HG02571 (cell line): Measurements from ENCODE around the gene TTC34.
"Not testable (repeated sequence)": the region's sequence is repeated elsewhere in the genome, so short reads cannot be mapped to it uniquely, and the experiment has no call there.

Experiments
- ATAC-seq: cut with Tn5 transposase; IDR thresholded peaks from one replicate; pipeline ENCODE4 v1.9.1; 2021; ENCODE audit warnings: mild to moderate bottlenecking, moderate library complexity; ENCODE audit not compliant: unreplicated experiment

The TTC34 gene

DNA sequence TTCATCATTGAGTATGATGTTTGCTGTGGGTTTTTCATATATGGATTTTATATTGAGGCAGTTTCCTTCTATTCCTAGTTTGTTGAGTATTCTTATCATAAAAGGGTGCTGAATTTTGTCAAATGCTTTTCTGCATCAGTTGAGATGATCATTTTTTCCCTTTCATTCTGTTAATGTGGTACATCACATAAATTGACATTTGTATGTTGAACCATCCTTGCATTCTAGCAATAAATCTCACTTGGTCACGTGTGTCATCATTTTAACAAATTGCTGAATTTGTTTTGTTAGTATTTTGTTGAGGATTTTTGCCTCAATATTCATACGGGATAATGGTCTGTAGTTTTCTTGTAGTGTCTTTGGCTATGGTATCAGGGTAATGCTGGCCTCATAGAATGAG is 19.9 kb downstream of the TTC34 start:
- ATAC-seq, result no peak

DNA sequence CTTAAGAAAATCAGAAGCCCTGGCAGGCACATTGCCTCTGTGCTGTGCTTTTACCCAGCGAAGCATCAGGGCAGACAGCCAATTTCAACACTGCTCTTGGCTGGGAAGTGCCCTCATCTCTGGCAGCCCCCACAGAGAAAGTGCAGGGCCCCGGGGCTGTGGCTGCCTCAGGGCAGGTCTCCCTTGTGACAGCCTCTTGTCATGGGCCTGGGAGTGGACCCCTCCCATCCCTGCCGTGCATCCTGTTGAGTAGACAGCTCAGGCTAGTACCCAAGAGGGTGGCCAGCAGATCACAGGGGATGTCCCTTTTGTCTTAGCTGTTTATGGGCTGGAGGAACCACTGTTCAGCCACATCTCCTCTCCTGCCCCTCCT is 23.3 kb downstream of the TTC34 start:
- ATAC-seq, result no peak

DNA sequence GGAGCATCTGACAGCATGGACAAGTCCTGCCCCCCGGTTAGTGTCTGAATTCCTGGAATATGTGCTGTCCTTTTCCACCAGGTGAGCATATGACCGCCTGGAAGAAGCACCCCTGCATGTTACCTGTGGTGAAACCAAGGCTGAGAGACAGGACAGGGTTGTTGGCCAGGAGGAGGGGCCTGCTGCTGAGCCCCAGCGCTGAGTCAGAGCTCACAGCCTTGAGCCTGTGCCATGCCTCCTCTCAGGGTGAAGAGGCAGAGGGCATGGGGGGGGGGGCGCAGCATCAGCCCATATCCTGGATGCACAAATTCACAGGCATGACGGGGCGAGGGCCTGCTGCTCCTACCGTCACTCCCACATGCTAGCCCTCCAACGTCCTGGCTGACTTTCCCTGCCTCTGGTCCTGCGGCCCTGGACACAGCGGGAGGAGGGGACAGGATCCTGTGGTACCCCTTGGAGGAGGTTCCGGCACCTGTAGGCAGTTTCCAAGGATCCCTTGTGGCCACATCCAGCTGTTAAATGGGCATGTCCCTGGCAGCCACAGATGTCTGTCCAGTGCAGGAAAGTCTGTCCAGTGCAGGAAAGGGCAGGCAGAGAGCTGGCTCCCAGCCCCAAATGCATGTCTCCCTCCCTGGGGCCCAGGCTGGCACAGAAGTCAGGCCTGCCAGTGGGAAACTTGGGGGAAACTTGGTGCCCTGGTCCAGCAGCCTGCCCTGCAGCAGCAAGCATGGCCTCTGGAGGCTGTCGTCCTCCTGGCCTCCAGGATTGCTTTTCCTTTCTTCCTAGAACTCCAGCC is 23.9 kb downstream of the TTC34 start:
- ATAC-seq, result no peak

DNA sequence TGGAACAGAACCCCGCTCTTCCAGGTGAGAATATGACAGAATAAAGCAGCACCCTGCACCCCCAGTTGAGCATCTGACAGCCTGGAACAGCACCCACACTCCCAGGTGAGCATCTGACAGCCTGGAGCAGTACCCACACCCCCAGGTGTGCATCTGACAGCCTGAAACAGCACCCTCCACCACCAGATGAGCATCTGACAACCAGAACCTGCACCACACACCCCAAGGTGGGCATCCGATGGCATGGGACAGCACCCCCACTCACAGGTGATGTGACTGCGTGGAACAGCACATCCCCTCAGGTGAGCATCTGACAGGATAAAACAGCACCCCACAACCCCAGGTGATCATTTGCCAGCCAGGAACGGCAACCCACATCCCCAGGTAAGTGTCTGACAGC is 26.2 kb downstream of the TTC34 start:
- not testable (repeated sequence) for ATAC-seq

DNA sequence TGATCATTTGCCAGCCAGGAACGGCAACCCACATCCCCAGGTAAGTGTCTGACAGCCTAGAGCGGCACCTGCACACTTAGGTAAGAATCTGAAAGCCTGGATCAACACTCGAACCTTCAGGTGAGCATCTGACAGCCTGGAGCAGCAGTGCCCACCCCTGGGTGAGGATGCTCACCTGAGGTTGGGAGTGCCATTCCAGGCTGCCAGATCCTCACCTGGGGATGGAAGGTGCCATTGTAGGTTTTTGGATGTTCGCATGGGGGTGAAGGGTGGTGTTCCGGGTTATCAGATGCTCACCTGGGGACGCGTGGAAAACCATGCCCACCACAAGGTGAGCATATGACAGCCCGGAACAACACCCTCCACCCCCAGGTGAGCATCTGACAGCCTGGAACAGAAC is 33.4 kb downstream of the TTC34 start:
- not testable (repeated sequence) for ATAC-seq

DNA sequence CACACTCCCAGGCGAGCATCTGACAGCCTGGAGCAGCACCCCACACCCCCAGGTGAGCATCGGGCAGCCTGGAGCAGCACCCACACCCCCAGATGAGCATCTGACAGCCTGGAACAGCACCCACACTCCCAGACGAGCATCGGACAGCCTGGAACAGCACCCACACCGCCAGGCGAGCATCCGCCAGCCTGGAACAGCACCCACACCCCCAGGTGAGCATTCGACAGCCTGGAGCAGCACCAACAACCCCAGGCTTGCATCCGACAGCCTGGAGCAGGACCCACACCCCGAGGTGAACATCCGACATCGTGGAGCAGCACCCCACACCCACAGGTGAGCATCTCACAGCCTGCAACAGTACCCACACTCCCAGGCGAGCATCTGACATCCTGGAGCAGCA is 42.1 kb downstream of the TTC34 start:
- ATAC-seq, result not testable (repeated sequence)

DNA sequence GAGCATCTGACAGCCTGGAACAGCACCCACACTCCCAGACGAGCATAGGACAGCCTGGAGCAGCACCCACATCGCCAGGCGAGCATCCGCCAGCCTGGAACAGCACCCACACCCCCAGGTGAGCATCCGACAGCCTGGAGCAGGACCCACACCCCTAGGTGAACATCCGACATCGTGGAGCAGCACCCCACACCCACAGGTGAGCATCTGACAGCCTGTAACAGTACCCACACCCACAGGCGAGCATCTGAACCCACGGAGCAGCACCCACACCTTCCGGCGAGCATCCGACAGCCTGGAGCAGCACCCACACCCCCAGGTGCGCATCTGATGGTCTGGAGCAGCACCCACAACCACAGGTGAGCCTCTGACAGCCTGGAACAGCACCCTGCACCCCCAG is 44.0 kb downstream of the TTC34 start:
- not testable (repeated sequence) for ATAC-seq

DNA sequence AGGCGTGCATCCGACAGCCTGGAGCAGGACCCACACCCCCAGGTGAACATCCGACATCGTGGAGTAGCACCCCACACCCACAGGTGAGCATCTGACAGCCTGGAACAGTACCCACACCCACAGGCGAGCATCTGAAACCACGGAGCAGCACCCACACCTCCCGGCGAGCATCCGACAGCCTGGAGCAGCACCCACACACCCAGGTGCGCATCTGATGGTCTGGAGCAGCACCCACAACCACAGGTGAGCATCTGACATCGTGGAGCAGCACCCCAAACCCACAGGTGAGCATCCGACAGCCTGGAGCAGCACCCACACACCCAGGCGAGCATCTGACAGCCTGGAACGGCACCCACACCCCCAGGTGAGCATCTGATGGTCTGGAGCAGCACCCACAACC is 46.1 kb downstream of the TTC34 start:
- not testable (repeated sequence) for ATAC-seq

DNA sequence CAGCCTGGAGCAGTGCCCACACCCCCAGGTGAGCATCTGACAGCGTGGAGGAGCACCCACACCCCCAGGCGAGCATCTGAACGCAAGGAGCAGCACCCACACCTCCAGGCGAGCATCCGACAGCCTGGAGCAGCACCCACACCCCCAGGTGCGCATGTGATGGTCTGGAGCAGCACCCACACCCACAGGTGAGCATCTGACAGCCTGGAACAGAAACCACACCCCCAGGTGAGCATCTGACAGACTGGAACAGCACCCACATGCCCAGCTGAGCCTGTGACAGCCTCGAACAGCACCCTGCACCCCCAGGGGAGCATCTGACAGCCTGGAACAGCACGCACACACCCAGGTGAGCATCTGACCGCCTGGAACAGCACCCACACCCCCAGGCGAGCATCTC is 46.9 kb downstream of the TTC34 start:
- not testable (repeated sequence) for ATAC-seq

DNA sequence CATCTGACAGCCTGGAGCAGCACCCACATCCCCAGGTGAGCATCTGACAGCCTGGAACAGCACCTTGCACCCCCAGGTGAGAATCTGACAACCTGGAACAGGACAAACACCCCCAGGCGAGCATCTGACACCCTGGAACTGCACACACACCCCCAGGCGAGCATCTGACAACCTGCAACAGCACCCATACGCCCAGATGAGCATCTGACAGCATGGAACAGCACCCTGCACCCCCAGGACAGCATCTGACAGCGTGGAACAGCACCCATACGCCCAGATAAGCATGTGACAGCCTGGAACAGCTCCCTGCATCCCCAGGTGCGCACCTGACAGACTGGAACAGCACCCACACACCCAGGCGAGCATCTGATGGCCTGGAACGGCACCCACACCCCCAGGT is 49.0 kb downstream of the TTC34 start:
- not testable (repeated sequence) for ATAC-seq

DNA sequence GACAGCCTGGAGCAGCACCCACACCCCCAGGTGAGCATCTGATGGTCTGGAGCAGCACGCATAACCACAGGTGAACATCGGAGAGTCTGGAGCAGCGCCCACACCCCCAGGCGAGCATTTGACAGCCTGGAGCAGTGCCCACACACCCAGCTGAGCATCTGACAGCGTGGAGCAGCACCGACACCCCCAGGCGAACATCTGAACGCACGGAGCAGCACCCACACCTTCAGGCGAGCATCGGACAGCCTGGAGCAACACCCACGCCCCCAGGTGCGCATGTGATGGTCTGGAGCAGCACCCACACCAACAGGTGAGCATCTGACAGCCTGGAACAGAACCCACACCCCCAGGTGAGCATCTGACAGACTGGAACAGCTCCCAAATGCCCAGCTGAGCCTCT is 49.6 kb downstream of the TTC34 start:
- ATAC-seq, result not testable (repeated sequence)

DNA sequence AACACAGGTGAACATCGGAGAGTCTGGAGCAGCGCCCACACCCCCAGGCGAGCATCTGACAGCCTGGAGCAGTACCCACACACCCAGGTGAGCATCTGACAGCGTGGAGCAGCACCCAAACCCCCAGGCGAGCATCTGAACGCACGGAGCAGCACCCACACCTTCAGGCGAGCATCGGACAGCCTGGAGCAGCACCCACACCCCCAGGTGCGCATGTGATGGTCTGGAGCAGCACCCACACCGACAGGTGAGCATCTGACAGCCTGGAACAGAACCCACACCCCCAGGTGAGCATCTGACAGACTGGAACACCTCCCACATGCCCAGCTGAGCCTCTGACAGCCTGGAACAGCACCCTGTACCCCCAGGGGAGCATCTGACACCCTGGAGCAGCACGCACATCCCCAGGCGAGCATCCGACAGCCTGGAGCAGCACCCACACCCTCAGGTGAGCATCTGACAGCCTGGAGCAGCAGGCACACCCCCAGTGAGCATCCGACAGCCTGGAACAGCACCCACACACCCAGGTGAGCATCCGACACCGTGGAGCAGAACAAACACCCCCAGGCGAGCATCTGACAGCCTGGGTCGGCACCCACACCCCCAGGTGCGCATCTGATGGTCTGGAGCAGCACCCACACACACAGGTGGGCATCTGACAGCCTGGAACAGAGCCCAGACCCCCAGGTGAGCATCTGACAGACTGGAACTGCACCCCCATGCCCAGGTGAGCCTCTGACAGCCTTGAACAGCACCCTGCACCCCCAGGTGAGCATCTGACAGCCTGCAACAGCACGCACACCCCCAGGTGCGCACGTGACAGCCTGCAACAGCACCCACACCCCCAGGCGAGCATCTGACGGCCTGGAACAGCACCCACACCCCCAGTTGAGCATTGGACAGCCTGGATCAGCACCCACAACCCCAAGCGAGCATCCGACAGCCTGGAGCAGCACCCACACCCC is 50.4 kb downstream of the TTC34 start:
- not testable (repeated sequence) for ATAC-seq

DNA sequence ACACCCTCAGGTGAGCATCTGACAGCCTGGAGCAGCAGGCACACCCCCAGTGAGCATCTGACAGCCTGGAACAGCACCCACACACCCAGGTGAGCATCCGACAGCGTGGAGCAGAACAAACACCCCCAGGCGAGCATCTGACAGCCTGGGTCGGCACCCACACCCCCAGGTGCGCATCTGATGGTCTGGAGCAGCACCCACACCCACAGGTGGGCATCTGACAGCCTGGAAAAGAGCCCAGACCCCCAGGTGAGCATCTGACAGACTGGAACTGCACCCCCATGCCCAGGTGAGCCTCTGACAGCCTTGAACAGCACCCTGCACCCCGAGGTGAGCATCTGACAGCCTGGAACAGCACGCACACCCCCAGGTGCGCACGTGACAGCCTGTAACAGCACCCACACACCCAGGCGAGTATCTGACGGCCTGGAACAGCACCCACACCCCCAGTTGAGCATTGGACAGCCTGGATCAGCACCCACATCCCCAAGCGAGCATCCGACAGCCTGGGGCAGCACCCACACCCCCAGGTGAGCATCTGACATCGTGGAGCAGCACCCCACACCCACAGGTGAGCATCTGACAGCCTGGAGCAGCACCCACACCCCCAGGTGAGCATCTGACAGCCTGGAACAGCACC is 51.3 kb downstream of the TTC34 start:
- not testable (repeated sequence) for ATAC-seq

DNA sequence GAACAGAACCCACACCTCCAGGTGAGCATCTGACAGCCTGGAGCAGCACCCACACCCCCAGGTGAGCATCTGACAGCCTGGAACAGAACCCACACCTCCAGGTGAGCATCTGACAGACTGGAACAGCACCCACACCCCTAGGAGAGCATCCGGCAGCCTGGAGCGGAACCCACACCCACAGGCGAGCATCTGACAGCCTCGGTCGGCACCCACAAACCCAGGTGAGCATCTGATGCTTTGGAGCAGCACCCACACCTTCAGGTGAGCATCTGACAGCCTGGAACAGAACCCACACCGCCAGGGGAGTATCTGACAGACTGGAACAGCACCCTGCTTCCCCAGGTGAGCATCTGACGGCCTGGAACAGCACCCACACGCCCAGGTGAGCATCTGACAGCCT is 52.9 kb downstream of the TTC34 start:
- not testable (repeated sequence) for ATAC-seq

DNA sequence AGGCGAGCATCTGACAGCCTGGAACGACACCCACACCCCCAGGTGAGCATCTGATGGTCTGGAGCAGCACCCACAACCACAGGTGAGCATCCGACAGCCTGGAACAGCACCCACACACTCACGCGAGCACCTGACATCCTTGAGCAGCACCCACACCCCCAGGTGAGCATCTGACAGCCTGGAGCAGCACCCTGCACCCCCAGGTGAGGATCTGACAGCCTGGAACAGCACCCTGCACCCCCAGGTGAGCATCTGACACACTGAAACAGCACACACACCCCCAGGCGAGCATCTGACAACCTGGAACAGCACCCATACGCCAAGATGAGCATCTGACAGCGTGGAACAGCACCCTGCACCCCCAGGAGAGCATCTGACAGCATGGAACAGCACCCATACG is 106.7 kb downstream of the TTC34 start:
- ATAC-seq, result not testable (repeated sequence)

DNA sequence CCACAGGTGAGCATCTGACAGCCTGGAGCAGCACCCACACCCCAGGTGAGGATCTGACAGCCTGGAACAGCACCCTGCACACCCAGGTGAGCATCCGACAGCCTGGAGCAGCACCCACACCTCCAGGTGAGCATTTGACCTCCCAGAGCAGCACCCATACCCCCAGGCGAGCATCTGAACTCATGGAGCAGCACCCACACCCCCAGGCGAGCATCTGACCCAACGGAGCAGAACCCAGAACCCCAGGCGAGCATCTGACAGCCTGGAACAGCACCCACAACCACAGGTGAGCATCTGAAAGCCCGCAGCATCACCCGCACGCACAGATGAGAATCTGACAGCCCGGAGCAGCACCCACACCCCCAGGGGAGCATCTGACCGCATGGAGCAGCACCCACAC is 111.3 kb downstream of the TTC34 start:
- not testable (repeated sequence) for ATAC-seq

DNA sequence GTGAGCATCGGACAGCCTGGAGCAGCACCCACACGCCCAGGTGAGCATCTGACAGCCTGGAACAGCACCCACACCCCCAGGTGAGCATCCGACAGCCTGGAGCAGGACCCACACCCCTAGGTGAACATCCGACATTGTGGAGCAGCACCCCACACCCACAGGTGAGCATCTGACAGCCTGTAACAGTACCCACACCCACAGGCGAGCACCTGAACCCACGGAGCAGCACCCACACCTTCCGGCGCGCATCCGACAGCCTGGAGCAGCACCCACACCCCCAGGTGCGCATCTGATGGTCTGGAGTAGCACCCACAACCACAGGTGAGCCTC is 113.2 kb downstream of the TTC34 start:
- ATAC-seq, result not testable (repeated sequence)

DNA sequence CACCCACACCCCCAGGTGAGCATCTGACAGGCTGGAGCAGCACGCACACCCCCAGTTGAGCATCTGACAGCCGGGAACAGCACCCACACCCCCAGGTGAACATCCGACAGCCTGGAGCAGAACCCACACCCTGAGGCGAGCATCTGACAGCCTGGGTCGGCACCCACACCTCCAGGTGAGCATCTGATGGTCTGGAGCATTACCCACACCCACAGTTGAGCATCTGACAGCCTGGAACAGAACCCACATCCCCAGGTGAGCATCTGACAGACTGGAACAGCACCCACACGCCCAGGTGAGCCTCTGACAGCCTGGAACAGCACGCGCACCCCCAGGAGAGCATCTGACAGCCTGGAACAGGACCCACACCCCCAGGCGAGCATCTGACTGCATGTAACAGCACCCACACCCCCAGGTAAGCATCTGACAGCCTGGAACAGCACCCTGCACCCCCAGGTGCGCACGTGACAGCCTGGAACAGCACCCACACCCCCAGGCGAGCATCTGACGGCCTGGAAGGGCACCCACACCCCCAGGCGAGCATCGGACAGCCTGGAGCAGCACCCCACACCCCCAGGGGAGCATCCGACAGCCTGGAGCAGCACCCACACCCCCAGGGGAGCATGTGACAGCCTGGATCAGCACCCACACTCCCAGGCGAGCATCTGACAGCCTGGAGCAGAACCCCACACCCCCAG is 113.7 kb downstream of the TTC34 start:
- not testable (repeated sequence) for ATAC-seq

DNA sequence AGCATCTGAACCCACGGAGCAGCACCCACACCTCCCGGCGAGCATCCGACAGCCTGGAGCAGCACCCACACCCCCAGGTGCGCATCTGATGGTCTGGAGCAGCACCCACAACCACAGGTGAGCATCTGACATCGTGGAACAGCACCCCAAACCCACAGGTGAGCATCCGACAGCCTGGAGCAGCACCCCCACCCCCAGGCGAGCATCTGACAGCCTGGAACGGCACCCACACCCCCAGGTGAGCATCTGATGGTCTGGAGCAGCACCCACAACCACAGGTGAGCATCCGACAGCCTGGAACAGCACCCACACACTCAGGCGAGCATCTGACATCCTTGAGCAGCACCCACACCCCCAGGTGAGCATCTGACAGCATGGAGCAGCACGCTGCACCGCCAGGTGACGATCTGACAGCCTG is 114.3 kb downstream of the TTC34 start:
- ATAC-seq, result not testable (repeated sequence)

DNA sequence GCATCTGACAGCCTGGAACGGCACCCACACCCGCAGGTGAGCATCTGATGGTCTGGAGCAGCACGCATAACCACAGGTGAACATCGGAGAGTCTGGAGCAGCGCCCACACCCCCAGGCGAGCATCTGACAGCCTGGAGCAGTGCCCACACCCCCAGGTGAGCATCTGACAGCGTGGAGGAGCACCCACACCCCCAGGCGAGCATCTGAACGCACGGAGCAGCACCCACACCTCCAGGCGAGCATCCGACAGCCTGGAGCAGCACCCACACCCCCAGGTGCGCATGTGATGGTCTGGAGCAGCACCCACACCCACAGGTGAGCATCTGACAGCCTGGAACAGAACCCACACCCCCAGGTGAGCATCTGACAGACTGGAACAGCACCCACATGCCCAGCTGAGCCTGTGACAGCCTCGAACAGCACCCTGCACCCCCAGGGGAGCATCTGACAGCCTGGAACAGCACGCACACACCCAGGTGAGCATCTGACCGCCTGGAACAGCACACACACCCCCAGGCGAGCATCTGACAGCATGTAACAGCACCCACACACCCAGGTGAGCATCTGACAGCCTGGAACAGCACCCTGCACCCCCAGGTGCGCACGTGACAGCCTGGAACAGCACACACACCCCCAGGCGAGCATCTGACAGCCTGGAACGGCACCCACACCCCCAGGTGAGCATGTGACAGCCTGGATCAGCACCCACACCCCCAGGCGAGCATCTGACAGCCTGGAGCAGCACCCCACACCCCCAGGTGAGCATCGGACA is 115.2 kb downstream of the TTC34 start:
- ATAC-seq, result not testable (repeated sequence)
